RWPE1 (cell line): ENCODE data around the gene CALML6.
"Not testable (repeated sequence)": the region's sequence is repeated elsewhere in the genome, so short reads cannot be mapped to it uniquely, and the experiment has no call there.

ENCODE experiments used
- CTCF ChIA-PET: fragments of 350-600 bp; sonication (Branson Sonifier 250); formaldehyde crosslinking; extraction: SDS; loops from one replicate; lab custom pipeline; 2021; lab: Yijun Ruan, JAX
- POLR2A ChIA-PET: fragments of 400-600 bp; formaldehyde crosslinking; extraction: SDS; loops from one replicate; lab custom pipeline; 2020; ENCODE audit warnings: antibody characterized with exemption; ENCODE audit not compliant: low non-redundant PET; lab: Yijun Ruan, JAX
- DNase-seq: peaks from one replicate; pipeline ENCODE4 v3.0.0; 2012; ENCODE audit warnings: low spot score
- H3K27ac ChIP-seq: fragments of 450-650 bp; 2 replicates; pipeline ENCODE4 v1.5.1; 2017
- TF ChIP-seq, protein P1 (sequence below): fragments of 450-650 bp; conservative IDR thresholded peaks from 2 replicates; pipeline ENCODE4 v1.5.1; 2017; ENCODE audit warnings: low read depth, mild to moderate bottlenecking

CALML6 gene

DNA sequence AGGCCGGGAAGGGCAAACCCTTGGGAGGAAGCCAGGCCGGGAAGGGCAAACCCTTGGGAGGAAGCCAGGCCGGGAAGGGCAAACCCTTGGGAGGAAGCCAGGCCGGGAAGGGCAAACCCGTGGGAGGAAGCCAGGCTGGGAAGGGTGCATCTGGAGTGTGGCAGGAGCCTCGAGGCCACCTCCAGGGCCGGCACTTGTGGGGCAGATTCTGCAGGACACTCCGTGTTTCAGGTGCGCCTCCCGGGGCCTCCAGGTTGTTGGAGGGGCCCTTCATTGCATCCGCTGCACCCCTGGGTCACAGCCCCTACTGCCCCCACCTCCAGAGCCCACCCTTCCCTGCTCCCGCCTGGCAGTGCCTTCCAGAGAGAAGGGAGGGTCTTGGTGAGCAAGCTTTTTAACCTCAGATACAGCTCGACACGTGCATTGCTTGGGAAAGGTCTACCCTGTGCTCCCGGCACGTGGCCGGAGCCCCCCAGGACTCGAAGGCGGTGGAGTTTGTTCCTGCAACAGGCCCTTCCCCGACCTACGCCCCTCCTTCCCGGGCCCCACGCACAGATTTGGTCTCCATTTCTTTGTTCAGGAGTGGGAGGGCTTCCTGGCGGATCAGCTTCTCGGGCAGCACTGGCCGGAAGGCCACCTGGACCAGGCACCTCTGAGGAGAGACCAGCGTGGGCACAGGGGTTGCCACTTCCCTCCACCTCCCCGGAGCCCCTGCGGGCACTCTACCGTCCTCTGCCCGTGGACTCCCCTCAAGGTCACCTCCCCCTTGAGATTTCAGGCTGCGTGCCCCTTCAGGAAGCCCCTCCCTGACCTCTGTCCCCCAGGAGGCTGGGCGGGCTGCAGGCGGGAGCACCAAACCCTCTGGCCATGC is 13.4 kb downstream of the CALML6 start:
- H3K27ac ChIP-seq, result no peak overlapping the region
- ChIA-PET CTCF (interaction anchor here (0.6 kb wide), 1 partner anchor 92 kb away, joined by 4 read pairs; no protein-coding TSS in a partner anchor), POLR2A (interaction anchor here (0.6 kb wide), 1 partner anchor 121 kb away, joined by 4 read pairs; no protein-coding TSS in a partner anchor)

DNA sequence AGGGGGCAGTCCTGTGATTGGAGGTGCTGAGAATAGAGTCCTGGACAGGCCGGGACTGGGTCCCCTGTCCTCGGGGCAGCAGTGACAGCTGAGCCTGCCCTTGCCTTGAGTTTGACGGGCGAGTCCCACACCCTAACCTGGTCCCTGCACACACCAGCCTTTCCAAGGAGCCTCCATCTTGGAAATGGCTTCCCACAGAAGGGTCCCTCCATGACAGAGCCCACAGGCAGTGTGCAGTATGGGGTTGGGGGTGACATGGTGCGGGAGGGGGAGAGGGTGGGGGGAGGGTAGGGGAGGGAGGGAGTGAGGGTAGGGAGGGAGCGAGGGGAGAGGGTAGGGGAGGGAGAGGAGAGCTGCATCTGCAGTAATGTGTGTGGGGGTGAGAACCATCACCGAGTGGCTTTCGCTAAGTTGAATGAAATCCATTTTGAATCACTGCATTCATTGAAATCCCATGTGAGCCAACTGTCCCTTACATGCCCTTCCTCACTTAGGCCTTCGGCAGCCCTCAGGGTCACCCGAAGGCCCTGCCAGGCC is 14.1 kb downstream of the CALML6 start:
- TF ChIP-seq, protein P1, sequence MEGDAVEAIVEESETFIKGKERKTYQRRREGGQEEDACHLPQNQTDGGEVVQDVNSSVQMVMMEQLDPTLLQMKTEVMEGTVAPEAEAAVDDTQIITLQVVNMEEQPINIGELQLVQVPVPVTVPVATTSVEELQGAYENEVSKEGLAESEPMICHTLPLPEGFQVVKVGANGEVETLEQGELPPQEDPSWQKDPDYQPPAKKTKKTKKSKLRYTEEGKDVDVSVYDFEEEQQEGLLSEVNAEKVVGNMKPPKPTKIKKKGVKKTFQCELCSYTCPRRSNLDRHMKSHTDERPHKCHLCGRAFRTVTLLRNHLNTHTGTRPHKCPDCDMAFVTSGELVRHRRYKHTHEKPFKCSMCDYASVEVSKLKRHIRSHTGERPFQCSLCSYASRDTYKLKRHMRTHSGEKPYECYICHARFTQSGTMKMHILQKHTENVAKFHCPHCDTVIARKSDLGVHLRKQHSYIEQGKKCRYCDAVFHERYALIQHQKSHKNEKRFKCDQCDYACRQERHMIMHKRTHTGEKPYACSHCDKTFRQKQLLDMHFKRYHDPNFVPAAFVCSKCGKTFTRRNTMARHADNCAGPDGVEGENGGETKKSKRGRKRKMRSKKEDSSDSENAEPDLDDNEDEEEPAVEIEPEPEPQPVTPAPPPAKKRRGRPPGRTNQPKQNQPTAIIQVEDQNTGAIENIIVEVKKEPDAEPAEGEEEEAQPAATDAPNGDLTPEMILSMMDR, result no peak
- H3K27ac ChIP-seq, result no peak overlapping the region
- POLR2A ChIA-PET, result no interaction called here
- no peak for DNase-seq
- CTCF ChIA-PET, result interaction anchor here (0.6 to 0.7 kb wide), 2 partner anchors 86 to 93 kb away, joined by 4 read pairs; no protein-coding TSS in a partner anchor

More for the DNA sequence above, 13.4 kb downstream of the CALML6 start:
- TF ChIP-seq, protein P1, result no peak
- no peak for DNase-seq

DNA sequence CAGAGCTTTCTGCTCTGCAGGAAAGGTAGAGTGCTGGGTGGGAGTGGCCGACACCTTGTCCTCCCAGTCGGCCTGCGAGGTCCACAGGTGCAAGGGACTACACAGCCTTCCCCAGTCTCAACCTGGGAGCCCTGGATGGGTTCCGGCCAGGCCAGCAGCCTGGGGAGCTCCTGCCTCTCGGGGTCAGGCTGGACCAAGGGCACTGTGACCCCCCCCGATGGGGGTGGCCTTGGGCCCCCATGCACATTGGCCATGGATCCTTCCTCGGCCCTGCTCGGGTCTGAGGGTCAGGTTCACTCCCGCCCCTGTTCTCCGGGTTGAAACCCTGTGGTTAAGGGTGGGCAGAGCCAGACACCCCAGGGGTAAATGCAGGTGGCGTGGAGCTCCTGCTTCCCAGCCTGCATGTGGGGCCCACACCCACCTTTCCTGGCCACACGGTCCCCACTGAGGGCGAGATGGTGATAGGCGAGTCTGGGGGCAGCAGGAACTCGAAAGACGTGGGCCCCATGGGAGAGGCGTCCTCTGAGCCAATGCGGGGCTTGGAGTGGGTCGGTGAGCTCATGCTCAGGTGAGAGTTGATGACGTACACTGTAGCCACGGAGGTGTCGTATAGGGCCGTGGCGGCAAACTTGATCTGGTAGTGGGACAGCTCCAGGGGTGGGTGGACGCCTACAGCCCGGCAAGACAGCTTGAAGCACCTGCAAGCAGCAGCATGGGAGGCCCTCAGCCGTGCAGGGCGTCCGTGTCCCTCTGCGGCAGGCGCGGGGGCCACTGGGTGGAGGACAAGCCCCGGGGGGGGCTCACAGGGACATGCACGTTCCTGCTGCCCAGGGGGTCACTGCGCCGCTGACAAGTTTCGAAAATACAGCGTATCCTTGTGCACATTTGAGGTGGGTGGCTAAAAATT is 14.8 kb downstream of the CALML6 start:
- TF ChIP-seq, protein P1, result no peak
- H3K27ac ChIP-seq, result no peak overlapping the region
- POLR2A ChIA-PET, result no interaction called here
- DNase-seq, result no peak
- CTCF ChIA-PET, result interaction anchor here (0.7 to 1.0 kb wide), 3 partner anchors 85 to 244 kb away, joined by 3 to 4 read pairs (median 4); no protein-coding TSS in a partner anchor

DNA sequence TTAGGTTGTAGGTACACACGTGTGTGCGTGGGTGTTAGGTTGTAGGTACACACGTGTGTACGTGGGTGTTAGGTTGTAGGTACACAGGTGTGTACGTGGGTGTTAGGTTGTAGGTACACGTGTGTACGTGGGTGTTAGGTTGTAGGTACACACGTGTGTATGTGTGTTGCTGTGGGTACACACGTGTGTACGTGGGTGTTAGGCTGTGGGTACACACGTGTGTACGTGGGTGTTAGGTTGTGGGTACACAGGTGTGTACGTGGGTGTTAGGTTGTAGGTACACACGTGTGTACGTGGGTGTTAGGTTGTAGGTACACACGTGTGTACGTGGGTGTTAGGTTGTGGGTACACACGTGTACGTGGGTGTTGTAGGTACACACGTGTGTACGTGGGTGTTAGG is 19.8 kb downstream of the CALML6 start:
- DNase-seq, POLR2A ChIA-PET: not testable (repeated sequence)
- CTCF ChIA-PET, result interaction anchor here (1.9 kb wide), 1 partner anchor 110 kb away, joined by 11 read pairs; no protein-coding TSS in a partner anchor

DNA sequence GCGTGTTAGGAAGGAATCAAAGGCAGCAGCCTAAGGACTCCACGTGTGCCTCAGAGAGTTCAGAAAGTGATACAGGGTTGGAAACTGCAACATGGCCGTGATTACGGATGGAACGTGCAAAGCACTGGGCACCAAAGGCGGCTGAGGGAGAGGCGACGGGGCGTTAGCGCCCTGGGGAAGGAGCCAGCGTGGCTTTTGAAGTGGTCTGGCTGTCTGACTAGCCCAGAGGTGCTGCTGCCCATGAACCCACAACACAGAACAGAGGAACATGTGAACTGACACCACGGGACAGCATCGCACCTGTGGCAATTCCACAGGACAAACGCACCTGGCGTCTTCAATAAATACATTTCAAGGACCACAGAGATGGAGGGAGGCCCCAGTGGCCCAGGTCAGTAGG is 22.0 kb downstream of the CALML6 start:
- no peak for DNase-seq
- H3K27ac ChIP-seq, result no peak overlapping the region
- CTCF ChIA-PET, result no interaction called here
- TF ChIP-seq, protein P1, result no peak
- POLR2A ChIA-PET, result no interaction called here

More for the DNA sequence above, 19.8 kb downstream of the CALML6 start:
- H3K27ac ChIP-seq, result not testable (repeated sequence)

DNA sequence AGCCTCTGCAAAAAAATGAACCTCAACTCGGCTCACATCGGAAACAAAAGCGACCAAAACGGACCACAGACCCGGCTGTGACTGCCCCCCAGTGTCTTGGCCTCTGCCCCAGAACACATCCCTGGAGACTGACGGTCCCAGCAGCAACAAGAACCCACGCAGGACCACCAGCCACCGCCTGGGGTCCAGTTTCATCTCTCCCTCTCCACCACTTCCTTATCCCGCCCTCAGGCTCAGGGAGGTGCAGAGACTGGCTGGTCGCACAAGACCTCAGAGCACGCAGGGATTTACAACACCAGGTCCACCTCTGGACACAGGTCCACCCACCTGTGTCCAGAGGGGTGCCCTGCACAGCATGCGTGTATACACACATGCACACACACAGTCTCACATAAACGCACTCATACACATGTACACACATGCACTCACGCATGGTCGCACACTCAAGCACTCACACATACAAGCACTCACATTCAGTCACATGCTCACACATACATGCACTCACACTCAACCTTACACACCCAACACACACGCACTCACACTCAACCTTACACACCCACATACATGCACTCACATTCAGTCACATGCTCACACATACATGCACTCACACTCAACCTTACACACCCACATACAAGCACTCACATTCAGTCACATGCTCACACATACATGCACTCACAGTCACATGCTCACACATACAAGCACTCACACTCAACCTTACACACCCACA is 22.7 kb downstream of the CALML6 start:
- no peak overlapping the region for H3K27ac ChIP-seq
- DNase-seq, result no peak
- POLR2A ChIA-PET, result no interaction called here
- TF ChIP-seq, protein P1, result no peak
- CTCF ChIA-PET, result no interaction called here
